GM21367 (cell line): Measurements from ENCODE around the gene PARP11.

ENCODE experiments used
- ATAC-seq: cut with Tn5 transposase; IDR thresholded peaks from one replicate; pipeline ENCODE4 v1.9.1; 2021; ENCODE audit not compliant: unreplicated experiment

The PARP11 gene, protein sequence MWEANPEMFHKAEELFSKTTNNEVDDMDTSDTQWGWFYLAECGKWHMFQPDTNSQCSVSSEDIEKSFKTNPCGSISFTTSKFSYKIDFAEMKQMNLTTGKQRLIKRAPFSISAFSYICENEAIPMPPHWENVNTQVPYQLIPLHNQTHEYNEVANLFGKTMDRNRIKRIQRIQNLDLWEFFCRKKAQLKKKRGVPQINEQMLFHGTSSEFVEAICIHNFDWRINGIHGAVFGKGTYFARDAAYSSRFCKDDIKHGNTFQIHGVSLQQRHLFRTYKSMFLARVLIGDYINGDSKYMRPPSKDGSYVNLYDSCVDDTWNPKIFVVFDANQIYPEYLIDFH

DNA sequence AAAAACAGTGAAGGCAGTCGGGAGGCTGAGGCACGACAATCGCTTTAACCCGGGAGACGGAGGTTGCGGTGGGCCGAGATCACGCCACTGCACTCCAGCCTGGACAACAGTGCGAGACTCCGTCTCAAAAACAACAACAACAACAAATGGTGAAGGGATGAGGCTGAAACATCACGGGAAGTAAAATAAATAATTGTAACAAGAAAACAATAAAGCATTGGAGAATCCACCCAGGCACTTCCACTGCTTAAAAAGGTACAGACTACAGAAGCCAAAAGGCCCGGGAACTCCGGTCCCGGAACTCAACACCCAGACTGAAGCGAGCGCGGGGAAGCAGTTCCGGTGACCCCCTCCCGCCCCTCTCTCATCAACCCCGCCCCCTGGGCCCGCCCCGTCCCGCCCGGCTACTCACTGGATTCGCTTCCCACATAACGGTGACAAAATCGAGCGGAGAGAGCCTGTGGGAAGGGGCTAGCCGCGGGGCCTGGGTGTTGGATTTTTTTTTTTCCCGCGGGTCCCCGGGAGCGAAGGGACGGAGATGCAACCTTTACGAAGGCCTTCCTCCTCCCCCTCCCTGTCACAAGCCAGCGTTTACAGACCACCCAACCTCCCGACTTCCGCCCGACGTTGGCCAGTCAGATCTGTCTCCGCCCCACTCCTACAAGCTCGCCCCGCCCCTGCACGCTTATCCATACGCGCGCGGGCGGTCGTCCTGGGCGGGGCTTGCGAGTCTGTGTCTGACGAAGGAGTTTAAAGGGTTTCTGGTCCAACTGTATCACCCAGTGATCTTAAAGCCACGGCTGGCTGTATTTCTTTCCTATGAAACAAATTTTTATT lies at the start of gene PARP11:
Gene PARP11 (minus strand): TSS at position 600 of the 837 bp plus-strand sequence. CDS start 170 bp downstream, at position 430.
- peak; percentile 87 for ATAC-seq

GRCh38 chr12:3922033-3922432 lies 48.8 kb upstream of the PARP11 start:
- no peak for ATAC-seq

- ATAC-seq, result no peak
Measured at GRCh38 chr12:3921526-3921925, 48.3 kb upstream of the PARP11 start.

DNA sequence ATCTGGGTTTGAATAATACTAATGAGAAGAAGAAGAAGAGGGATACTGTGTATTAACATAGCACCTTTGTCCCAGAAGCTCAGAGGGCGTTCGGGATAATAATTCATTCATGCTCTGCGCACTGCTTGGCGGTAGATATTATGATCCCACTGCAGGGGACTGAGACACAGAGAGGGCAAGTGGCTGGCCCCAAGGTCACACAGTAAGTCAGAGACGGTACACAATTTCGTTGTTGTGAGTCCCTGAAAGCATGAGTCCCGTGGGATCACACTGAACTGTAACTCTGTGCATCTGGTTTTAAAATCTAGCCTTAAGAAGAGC lies 47.9 kb upstream of the PARP11 start:
- ATAC-seq, result no peak

- no peak for ATAC-seq
Measured at GRCh38 chr12:3920351-3921150, 47.4 kb upstream of the PARP11 start.

GRCh38 chr12:3913278-3913677 lies 40.1 kb upstream of the PARP11 start:
- ATAC-seq, result no peak

DNA sequence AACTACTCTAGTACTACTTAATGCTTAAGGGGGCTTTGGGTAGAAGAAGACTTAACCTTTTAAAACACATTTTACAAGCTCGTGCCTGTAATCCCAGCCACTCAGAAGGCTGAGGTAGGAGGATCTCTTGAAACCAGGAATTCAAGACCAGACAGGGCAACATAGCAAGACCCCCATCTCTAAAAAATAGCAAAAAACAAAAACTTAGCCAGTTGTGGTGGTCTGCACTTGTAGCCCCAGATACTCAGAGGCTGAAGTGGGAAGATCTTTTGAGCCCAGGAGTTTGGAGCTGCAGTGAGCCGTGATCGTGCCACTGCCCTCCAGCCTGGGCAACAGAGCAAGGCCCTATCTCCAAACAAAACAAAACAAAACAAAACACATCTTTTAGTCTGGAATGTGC lies 39.7 kb upstream of the PARP11 start:
- ATAC-seq, result no peak

DNA sequence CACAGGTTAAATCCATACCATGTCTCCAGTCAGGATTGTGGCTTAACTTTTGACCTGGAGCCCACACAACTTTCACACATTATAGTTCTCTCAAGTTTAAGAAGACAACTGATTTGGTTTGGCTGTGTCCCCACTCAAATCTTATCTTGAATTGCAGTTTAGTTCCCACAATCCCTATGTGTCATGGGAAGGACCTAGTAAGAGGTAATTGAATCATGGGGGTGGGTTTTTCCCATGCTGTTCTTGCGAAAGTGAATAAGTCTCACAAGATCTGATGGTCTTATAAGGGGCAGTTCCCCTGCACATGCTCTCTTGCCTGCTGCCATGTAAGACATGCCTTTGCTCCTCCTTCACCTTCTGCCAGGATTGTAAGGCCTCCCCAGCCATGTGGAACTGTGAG lies 38.2 kb upstream of the PARP11 start:
- ATAC-seq, result no peak

GRCh38 chr12:3905664-3906063 lies 32.5 kb upstream of the PARP11 start:
- ATAC-seq, result no peak

- no peak for ATAC-seq
Measured at GRCh38 chr12:3904999-3905398, 31.8 kb upstream of the PARP11 start.

DNA sequence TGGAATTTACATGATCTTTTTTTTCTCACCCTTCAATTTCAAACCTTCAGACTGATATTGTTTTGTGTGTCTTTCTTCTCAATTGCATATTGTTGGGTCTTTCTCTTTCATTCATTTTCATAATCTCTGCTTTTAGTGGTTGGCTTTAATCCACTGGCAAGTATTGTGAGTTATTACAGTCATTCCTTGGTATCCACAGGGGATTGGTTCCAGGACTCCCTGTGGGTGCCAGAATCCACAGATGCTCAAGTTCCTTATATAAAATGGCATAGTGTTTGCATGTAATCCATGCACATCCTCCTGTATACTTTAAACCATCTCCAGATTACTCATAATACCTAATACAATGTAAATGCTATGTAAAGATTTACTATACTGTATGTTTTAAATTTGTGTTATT lies 29.7 kb upstream of the PARP11 start:
- ATAC-seq, result no peak

DNA sequence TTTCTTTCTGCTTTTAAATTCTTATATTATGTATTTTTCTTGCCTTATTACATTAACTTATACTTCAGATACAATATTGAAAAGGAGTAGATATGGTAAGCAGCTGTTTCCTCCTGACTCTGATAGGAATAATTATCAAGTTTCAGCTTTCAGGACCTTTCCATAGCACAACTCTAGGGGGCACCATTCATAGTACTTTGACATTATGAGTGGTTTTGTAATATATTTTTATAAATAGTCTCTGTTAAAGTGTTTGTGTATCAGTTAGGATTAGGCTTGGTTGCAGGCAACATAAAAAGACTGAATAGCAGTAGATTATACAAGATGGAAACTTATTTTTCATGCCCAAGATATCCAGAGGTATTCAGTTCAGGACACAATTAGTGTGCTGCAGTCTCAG lies 27.9 kb upstream of the PARP11 start:
- no peak for ATAC-seq

GRCh38 chr12:3898756-3899155 lies 25.6 kb upstream of the PARP11 start:
- no peak for ATAC-seq

DNA sequence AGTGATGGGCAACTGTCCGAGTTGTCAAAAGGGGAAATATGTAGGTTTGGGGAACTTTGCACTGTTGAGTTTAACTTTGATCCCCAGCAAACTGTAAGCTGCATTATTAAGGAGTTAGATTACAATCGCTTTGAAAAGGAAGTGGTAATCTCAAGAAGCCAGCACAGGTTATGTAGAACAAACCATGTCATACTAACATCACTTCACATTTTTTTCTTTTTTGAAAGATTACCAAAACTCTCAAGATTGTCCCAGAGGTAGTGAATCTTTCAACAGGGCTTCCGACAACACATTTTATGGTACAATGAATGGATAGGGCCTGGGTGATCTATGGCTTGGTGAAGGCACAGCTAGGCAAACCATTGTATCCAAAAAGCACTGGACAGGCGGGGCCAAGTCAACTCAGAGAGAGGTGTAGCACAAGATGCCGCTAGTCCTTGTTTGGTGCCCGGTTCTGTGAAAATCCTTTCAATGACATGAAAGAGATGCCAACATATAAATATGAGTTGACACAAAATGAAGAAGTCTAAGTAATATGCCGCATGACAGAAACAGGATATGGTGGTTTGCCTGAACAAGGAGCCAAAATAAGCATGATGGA lies 24.3 kb upstream of the PARP11 start:
- no peak for ATAC-seq

DNA sequence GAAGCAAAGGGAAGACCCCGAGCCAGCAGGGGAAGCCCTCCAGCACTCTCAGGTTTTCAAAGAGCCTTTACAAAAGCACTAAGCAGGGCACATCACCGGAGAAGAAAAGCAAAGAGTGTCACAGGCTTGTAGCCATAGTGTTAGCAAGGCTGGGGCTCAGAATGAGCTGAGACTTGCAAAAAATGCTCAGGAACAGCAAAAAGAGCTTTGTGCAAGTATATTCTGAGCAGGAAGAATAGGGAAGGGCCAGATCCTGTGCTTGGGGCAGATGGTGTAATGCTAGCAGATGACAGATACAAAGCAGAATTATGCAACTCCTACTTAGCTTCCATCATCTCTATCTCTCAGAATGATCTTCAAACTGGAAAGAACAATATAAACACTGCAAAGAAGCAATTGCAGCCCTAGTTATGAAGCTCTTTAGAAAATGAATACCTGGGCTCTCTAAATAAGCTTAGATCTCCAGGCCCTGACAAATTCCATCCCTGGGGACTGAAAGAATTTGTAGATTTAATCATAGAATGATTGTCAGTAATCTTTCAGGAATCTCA lies 23.7 kb upstream of the PARP11 start:
- no peak for ATAC-seq

- no peak for ATAC-seq
Measured at GRCh38 chr12:3896356-3896755, 23.2 kb upstream of the PARP11 start.

- no peak for ATAC-seq
Measured at GRCh38 chr12:3892631-3893030, 19.4 kb upstream of the PARP11 start.

DNA sequence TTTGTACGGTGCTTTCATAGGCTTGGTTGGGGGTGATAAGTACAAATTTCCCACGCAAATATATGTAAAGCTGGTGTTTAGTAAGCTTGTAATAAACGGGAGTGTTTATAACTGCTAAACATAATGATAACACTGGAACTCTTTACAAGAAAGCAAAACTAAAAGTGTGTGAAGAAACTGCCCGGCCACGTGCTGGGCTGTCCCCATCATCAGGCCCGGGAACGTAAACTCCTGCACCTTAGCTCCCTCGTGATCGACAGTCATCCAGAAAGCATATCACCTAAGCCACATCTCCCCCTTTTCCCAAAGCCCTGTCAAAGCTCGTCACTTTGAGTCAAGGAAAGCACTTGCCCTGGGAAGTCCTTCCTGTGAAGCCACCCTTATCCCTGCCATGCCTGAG lies 18.0 kb upstream of the PARP11 start:
- no peak for ATAC-seq

DNA sequence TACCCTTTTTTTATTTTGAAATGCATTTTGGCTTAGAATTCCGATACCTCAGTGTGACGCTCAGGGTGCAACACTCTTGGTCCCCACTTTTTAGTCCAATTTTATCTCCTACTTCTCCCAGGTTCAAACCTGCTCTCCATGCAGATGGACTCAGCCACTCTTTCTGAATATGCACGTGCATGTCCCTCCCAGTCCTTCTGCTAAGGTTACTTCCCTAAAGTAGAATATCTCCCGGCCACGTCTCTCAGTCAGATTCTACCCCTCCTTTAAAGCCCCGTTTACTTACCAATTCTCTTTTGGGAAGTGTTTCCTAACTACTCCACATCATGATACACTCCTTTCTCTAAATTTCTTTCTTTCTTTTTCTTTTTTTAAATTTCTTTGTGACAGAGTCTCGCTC lies 15.5 kb upstream of the PARP11 start:
- ATAC-seq, result no peak

DNA sequence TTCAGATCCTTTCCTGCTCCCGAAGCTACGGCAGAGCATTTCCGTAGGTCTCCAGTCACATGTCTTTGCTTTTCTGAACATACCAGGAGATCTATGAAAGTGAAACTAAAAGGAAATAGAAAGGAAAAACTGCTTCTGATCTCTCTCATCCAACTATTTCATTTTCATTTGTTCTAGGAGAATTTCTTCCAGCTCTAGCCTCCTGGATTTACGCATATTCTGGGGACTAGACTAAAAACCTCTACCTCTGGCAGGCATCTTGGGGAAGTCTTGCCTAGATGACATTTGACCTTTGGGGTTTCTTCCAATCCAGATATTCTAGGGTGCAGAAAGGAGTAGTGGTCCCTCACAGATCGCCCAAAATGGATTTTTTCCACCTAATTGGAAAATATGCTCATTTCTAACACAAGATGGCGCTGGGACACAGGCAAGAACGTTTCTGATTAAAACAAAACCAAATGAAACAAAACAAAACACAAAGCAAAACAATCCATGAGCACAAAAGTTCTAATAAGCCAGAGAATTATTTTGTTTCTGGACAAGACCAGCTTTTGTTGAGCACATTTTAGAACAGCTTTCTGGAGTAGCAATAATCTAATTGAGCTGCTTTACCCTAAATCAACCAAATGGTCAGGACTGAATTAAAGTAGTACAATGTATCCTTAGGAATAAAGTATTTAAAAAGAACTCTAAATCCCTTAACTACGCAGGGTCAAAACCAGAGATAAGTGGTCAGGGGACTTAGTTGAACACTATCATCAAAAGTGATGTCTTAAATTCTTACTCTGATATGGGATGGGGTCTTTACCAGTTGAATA lies 12.3 kb upstream of the PARP11 start:
- ATAC-seq, result no peak
